ENCODE measurements around the gene KRT32.

Gene KRT32

GRCh38 chr17:41480581-41480980 is 13.4 kb upstream of the KRT32 start:
- no peak for DNase-seq (ENCODE audit: low read depth)
- H3K4me3 ChIP-seq (ENCODE audit: control insufficient read depth, low read depth, low read length): no peak overlapping the region
- TF ChIP-seq CTCF (conservative IDR thresholded peaks at IDR 0.05; ENCODE audit: control insufficient read depth, insufficient read depth, low read depth, low read length): no peak

DNA sequence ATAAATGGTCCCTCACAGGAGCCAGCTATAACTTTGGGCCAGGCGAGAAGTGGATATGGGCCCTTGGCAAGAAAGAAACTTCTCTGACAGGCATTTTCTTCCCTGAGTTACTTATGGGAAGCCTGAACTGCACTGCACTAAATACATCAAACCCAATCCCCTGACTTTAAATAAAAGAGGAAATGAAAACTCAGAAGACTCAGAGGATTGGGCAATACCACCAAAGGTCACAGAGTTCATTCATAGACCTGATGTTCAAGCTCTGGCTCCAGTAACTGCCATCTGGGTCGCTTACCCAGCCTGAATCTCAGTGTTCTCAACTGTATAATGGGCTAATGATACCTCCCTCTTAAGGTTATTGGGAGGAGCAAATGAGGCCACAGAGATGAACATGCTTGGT is 12.9 kb upstream of the KRT32 start:
- H3K4me3 ChIP-seq (ENCODE audit: control insufficient read depth, low read depth, low read length): no peak overlapping the region
- no peak for DNase-seq (ENCODE audit: low read depth)
- no peak for TF ChIP-seq CTCF (conservative IDR thresholded peaks at IDR 0.05; ENCODE audit: control insufficient read depth, insufficient read depth, low read depth, low read length)

DNA sequence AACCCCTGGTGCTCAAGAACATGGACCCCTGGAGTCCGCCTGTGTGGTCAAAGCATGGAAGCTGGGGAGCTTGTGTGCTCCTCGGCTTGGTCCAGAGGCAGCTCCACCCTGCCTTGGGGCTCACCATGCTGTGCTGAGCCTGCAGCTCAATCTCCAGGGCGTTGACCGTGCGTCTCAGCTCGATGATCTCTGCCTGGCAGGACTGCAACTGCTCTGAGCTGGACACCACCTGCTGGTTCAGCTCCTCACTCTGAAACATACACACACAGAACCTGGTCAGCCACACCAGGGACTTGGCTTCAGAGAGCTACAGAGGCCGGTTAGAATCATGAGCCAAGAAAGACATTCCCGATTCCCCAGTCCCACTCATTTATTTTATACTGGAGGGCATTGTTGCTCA is 11.1 kb upstream of the KRT32 start:
- TF ChIP-seq CTCF (conservative IDR thresholded peaks at IDR 0.05; ENCODE audit: control insufficient read depth, insufficient read depth, low read depth, low read length): no peak
- H3K4me3 ChIP-seq (ENCODE audit: control insufficient read depth, low read depth, low read length): no peak overlapping the region
- DNase-seq (ENCODE audit: low read depth): no peak

GRCh38 chr17:41476866-41477815 is 10.0 kb upstream of the KRT32 start:
- TF ChIP-seq CTCF (conservative IDR thresholded peaks at IDR 0.05; ENCODE audit: control insufficient read depth, insufficient read depth, low read depth, low read length): no peak
- DNase-seq (ENCODE audit: low read depth): no peak
- H3K4me3 ChIP-seq (ENCODE audit: control insufficient read depth, low read depth, low read length): no peak overlapping the region

GRCh38 chr17:41475421-41475820 is 8.2 kb upstream of the KRT32 start:
- no peak for TF ChIP-seq CTCF (conservative IDR thresholded peaks at IDR 0.05; ENCODE audit: control insufficient read depth, insufficient read depth, low read depth, low read length)
- no peak for DNase-seq (ENCODE audit: low read depth)
- no peak overlapping the region for H3K4me3 ChIP-seq (ENCODE audit: control insufficient read depth, low read depth, low read length)

DNA sequence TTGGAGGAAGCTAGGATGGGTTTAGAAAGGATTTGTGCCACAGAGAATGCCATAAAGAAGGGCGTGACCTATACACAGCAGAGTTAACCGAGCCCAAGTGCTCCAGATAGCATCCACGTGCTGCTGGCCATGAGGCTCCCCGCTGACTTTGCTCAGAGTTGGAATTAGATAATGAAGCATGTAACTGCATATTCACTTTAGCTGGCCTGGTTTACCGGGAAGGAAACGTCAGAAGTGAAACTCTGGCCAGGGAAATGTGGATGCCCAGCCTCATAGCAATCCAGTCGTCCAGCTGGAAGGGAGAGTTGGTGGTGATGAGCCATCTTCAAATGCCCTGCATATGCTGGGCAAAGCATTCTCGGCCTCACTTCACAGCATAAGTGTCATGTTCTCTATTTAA is 7.7 kb upstream of the KRT32 start:
- DNase-seq (ENCODE audit: low read depth): no peak
- no peak overlapping the region for H3K4me3 ChIP-seq (ENCODE audit: control insufficient read depth, low read depth, low read length)
- no peak for TF ChIP-seq CTCF (conservative IDR thresholded peaks at IDR 0.05; ENCODE audit: control insufficient read depth, insufficient read depth, low read depth, low read length)
